ENCODE measurements around the gene DOCK8.

Gene DOCK8

DNA sequence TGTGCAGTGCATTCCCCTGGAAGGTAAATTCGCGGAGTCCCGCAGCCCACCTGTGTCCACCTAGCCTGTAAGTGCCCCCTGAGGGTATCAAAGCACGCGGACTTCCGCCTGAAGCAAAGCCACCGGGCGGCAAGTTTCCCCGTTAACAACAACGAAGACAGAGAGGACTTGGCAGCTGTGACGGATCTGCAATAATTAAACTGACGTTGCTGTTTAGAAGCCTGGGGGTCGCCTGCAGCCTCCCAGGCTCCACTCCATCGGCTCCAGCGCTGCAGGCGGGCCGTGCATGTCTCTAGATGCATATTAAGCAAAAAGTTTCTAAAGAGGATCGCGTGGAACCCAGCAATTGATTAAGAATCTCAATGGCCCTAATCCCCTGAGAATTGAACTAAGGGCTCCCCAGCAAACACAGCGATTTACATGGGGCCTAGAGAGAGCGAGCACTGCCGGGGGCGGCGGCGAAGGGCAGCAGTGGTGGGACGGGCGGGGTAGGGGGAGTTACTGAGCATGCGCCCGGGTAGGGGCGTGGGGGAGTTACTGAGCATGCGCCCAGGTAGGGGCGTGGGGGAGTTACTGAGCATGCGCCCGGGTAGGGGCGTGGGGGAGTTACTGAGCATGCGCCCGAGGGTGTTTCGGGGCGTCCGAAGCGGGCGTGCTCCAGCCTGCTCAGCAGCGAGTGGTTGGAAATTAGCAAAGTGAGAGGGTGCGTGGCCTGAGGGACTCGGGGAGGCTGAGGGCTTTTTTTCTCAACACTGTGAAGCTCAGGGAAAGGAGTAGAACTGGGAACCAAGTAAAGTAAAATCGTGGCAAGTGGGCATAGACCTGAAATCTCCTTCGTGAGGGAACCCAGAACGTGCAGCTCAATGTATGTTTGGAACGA, 255.2 kb downstream of the DOCK8 start:
- DNase-seq, result peak; percentile 78

DNA sequence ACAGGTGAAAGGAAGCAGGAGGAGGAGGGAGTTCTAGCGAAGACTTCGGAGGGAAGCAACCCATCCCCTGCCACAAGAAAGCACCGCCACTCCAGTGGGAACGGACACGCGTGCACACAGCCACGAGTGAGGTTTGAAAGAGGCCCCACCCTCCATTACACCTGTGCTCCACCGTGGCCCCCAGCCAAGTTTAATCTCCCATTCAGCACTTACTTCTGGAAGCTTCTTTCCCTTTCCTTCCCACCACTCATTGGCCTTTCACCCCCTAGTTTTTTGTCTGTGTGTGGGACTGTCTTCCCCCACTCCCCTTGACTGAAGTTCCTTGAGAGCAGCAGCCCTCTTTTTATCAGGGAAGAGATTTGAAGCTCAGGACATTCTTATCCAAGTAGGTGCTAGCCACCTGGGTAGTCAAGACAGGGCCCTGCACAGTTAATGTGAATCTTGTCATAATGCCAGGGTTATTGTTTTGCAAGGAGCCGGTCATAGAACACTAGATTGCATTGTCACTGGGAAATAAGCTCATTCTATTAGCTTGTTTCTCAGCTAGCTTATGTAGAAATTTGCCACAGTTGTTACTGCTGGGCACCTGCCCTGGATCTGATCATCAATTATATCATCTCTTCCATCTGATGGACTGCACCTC, 256.0 kb downstream of the DOCK8 start:
- DNase-seq, result no peak

DNA sequence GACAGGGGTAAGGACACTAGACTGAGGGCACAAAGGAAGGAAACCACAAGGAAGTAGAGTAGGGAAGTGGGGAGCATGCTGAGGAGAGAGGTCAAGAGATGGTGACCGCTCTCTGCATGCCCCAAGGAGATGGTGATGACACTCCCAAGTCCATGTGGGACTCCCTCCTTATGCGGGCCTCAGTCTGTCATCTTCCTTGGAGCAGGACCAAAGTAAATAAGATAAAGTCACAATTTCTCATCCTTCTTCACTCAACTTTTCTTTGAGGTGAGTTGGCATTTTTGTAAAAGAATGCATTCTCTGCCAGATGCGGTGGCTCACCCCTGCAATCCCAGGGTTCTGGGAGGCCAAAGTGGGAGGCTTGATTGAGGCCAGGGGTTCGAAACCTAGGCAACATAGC, 256.7 kb downstream of the DOCK8 start:
- DNase-seq, result no peak

DNA sequence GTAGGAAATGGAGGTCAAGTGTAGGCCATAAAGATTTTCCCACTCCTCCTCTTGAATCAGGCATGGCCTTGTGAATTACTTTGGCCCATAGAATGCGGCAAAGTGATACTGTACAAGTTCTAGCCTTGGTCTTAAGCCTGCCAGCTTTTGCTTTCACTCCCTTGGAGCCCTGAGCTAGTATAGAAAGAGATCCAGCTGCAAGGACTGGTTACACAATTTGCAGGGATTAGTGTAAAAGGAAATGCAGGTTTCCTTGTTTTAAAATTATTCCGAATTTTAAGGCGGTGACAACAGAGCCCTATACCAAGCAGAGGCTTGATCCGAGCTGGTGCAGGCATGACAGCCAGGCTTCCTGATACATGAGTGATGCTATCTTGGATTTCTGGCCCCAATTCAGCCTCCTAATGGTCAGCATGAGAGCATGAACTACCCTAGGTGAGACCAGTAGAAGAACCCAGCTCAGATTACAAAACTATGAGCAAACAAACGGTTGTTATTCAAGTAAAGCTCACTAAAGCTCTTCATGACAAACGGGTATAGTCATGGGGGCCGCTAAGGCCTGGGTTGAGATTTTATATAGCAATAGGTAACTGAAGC, 257.9 kb downstream of the DOCK8 start:
- no peak for DNase-seq

DNA sequence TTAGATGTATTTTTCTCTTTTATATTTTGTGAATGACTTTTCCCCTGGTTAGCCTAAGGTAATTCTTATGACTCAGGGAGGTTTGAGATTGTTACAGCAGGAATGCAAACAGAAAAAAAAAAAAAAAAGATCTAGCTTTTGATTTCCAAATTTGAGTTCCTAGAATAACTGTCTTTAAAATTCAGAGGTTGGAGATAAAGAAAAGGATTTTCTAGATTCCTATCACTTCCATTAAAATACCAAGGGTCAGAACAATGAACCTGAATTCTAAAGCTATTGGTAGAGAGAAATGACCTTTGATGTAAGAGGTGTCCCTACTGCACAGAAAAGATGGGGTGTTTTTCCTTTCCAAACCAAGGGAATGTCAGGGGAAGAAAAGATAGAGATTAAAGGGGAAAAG, 262.5 kb downstream of the DOCK8 start:
- no peak for DNase-seq

DNA sequence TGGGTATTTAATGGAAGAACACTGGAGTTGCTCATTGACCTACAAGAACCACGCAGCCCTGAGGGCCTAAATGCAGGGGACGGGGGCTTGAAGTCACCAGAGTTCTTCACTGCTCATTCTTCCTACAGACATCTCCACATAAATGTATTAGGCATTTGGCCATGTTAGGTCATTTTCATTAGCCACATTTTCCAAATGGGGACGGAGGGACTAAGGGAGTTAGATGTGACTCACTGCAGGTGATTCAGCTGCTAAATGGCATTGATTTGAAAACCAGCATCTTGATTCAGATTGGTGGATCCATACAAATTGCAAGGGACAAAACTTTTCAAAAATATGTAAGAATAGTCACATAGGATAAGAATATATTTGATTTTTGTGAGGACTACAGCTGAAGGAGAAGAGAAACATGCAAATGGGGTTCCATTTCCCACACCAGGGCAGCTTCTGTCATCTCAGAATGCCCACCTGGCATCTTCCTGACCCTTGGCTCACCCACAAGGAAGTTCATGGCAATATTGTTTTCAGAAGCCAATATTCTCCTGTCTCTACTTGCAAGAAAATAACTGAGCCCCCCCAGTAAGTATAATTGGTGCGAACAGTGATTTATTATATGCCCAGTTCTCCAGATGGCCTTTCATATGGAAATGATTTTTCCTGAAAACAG, 264.8 kb downstream of the DOCK8 start:
- no peak for DNase-seq

DNA sequence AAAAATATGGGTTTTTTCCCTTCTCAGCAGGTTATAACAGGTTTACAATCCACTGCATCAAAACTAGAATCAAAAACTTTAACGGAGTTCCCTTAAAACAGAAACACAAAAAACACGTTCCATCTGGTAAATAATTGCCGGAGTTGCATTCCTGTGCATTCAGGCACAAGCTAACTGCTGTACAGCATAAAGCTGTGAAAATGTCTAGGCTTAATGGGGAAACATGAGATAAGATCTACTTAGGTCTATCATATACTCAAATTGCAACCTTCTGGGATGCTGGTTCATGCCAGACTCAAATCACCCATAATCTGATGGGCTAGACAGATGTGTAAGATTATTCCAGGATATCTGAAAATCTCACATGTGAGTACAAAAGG, 265.3 kb downstream of the DOCK8 start:
- DNase-seq, result no peak

DNA sequence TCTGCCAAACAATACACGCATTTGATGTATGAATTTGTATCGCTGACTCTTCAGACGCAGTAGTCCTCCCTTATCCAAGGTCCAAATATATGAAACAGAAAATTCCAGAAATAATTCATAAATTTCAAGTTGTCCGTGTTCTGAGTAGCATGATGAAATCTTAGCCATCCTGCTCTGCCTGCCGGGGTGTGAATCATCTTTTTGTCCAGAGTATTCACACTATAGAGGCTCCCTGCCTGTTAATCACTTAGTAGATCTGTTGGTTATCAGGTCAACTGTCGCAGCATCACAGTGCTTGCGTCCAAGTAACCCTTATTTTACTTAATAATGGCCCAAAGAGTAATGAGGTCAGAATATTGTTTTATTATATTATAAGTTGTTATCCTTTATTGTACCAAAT, 268.1 kb downstream of the DOCK8 start:
- DNase-seq, result no peak

DNA sequence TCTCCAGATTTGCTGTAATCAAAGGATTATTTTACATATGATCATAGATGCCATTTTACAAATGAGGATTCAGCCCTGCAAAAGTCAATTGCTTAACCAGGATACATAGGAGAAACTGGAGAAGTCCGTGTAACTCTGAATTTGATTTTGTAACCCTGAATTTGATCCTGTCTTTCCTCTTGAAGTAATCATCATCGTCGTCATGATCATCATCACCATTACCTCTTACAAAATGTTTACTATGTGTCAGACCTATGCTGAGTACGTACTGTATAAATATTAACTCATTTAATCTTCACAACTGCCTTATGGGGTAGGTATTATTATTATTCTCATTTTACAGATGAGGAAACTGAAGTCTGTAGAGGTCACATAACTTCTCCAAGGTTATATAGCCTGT, 271.5 kb downstream of the DOCK8 start:
- DNase-seq, result no peak

DNA sequence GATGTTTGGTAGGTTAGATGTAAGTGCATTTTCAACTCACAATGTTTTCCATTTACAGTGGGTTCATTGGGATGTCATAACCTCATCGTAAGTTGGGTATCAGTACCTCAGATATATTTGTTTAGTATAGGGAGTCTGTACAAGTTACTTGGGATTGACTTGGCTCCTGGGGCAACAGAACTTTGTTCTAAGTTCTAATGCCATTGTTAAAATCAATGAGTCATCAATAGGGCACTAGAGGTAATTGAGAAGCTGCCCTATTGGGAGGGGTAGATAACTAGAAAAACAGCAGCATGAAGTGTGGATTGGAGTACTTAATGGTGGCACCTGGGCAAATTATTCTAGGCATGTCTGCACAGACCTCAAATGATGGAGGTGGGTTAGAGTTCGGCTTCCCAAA, 272.8 kb downstream of the DOCK8 start:
- DNase-seq, result no peak

DNA sequence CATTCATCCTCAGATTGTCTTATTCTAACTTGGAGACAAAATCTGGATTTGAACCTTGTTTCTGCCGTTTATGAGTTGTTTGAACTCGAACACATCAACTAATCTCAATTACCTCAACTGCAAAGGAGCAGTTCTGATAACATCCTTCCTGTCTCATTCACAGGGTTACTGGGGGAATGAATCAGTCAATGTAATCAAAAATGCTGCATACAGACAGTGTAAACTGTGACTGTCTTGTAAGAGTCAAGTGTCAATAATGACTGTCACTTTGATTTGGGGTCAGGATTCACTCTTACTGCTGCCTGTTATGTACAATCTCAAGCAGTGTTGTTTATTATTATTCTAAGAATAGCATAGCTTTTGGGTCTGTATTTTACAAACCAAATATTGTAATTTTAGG, 273.8 kb downstream of the DOCK8 start:
- DNase-seq, result no peak

DNA sequence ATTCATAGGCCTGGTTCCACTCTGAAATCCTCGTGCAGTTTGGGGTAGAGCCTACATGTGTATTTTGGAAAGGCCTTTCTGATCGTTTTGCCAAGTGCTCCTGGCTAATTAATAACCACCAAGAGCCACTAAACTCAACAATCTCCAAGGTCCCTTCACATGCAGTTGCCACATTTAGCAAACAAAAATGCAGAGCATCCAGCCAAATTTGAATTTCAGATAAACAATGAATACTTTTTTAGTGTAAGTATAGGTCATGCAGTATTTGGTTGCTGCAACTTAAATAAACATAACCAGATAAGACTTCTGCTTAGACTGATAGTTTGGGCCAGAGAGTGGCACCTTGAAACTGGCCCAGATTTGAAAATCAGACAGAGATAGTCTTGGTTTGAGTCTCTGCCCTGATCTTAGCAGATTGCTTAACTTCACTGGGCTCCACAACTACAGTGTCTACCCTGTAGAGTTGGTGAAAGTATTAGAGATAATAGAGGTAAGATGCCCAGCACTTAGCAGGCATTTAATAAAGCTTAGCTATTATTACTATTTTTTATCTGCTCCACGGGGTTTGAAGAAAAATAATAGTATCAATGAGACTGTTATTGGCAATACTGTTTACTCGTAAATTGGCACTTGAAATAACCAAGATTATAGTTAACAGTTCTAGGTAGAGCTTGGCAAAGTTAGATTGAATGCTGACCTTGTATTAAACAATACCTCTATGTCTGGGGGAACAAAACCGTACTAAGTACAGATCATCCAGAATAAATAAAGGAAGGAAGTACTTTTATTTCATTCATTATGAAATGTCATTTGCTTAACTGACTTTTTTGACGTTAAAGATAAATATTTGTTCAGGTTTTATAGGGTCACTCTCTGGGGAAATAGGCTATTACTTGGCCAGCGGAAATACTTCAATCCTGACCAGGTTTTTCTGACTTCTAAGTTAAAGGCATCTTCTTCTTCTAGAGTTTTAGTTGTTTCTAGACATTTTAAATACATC, 274.8 kb downstream of the DOCK8 start:
- DNase-seq, result no peak

DNA sequence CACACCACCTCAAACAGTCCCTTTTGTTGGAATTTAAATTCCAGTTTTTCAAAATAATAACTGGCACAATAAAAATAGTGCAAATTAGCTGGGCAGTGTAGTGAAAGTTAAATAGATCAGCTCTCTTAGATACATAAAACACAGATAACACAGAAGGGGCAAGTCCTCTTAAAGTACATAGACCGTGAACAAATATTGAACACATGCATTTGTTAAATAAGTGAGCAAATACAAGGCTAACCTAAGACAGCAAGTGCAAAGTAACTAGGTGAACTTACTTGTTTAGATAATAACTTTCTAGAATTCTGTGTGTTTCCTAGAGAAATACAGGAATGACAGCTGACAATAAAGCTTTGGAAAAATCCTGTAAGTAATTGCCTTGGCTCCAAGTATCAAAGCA, 280.1 kb downstream of the DOCK8 start:
- DNase-seq, result no peak

DNA sequence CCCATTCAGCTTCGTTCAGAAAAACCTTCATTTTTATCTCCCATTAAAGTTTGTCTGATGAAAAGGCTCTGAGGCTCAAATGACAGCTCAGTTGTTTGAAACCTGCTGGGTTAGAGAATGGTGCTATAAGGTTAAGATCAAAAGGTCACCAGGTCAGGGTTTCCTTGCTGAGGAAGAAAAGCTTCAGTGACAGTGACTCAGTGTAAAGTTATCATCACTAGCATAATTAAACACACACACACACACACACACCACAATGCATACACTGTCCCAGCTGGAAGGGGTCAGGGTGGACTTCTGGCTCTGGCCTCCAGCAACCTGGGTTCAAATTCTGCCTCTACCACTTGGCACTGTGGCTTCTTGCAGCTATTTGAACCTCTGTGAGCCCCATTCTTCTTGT, 281.1 kb downstream of the DOCK8 start:
- no peak for DNase-seq

DNA sequence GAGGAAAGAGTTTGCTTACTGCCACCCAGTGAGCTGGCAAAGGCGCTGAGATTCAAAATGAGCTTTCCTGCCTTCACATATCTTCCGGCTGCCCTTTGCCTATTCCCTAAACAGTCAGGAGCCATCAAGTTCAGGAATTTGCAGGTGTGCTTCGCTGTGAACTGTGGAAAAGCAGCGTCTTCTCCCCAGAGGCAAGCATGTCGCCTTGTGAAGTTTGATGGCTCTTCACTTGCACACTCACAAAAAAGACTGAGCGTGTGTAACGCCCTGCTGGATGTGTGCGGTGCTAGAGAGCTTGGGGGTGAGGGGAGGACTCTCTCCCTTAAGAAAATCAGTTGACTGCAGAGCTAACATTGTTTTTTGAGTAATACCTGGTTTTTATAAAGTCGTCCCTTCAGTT, 288.7 kb downstream of the DOCK8 start:
- no peak for DNase-seq

DNA sequence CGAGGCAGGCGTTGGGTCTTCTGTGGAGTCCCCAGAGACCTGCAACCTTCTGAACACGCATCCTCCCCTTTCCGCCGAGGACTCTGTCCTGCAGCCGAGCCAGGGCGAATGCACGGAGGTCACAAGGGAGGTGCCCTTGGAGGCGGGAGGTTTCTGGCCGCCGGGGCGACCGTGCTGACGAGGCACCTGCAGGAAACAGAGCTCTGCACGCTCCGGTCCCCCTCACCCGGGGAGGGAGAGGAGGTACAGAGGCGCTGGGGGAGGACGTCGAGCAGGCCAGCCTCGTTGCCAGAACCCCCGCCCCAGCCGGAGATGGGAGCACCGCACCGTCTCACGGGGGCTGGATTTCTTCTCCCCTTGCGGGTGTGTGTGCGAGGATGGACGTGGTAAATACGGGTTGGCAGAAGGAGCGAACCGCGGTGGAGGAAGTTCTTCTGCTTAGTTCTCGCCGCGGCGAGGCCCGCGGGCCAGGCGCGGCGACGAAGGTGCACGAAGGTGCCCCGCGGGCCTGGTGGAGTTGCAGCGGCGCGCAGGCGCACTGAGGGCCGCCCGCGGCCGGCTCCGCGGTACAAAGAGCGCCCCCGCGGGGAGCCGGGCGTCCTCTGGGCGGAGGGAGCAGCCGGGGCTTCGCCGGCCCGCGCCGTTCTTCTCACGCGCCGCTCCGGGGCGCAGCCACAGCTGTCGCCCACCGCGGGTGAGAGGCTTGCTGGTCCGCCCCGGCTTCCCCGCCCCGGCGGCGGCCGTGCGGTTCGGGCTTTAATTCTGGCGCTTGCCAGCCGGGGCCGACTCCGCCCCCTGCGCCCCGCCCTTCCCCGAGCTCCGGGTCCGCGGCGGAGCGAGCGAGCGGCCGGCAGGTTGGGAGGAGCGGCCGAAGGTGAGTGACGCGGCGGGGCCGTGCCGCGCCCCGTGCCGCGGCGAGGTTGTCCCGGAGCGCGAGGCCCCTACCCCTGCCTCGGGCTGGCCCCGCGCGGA, 289.5 kb downstream of the DOCK8 start, which contains the start of gene KANK1:
Gene KANK1 (plus strand): TSS at position 815 of the 972 bp plus-strand sequence.
- DNase-seq, result peak; percentile 65

DNA sequence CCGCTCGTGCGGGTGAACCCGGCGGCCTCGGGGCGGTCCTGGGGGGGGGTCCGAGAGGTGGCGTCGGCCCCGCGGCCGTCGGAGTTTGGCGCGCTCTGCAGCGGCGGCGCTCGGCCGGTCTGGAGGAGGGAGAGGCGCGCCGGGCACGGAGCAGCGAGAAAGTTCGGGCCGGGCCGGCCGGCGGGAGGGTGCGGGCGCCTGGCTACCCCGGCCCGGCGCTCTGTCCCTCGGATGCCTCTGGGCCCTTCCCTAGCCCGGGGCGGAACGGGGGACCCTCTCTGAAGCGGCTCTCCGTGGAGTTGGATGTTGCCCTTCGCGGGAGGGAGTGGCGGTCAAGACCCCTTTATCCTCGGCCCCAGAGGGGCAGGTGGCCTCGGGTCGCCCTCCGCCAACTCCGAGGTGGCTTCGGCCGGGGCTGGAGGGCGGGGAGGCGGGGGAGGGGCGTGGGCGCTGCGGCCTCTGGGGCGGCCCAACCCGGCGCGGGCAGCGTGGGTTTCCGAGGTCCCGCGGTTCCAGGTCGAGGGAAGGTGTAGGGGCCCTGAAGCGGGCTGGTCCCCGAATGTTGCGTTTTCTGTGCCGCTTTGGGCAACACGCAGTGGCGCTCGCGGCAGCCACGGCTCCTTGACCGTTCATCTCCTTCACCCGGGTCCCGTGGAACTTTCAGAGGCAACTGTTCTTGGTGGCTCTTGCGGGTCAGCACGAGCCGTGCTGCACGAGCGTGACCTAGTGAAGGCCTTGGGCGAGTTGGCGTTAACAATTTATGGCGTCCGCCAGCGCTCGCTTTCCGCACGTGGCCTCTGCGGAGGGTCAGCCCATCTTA, 290.5 kb downstream of the DOCK8 start:
- no peak for DNase-seq

DNA sequence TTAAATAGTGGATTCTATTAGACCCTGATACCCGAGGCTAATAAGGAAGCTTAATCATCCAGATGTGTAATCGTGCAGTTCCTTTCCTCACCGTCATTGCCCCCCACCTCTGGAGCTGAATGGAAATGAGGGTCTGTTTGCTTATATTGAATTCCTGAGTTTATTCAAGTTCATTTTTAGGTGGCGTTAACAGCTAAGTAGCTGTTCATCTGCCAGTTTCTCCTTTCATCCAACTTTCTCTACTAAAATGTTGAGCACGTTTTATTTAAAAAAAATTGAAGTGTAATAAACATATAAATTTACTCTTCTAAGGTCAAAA, 291.0 kb downstream of the DOCK8 start:
- no peak for DNase-seq

DNA sequence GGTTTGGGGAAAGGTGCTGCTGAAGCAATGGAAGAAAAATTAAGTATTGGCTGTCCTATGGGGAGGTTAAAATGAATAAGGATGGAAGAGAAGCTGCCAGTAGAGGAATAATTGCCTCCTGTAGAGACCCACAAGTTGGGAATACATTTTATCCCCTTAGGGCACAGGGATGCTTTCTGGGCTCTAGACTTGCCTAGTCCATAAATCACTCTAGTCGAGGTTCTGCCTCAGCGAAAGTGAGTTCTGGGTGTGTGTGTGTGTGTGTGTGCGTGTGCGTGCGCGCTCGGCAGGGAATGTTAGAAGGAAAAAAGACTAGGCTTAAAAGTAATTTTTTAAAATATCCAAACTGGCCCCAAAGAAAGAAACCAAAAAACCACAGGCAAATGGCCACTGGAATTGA, 291.6 kb downstream of the DOCK8 start:
- no peak for DNase-seq

DNA sequence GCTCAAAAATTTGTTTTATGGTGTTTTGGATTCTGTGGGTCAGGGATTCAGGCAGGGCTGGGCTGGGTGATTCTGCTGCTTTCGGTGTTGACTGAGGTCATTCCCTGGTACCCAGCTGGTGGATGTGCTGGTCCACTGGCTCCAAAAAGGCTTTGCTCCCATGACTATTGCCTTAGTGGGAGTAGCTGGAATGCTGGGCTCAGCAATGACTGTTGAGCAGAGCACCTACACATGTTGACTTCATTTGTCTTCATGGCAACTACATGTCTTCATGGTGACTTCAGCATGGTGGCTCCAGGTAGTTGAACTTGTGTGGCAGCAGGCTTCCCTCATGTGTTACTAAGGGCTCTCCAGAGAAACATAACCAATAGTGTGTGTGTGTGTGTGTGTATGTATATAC, 297.2 kb downstream of the DOCK8 start:
- no peak for DNase-seq
